Prostate gland (tissue), 2 donors: ENCODE data around the gene SATB1. TPM values are rescaled to one million over a fixed set of nuclear protein-coding genes. Genes with fewer than 3 reads are reported as not detected.

Experiments
- DNase-seq: peaks from one replicate; pipeline ENCODE4 v3.0.0-alpha.2; 2019; ENCODE audit warnings: low spot score
- H3K27ac ChIP-seq, 2 donors: fragments of 200-600 bp; sonication (generic); 2 replicates each; pipeline ENCODE4 v1.5.1; 2017 to 2019
- H3K27me3 ChIP-seq: fragments of 200-600 bp; sonication (generic); replicated peaks from 2 replicates; pipeline ENCODE4 v1.5.1; 2019; ENCODE audit not compliant: insufficient read depth
- H3K36me3 ChIP-seq, 2 donors: fragments of 200-600 bp; sonication (generic); 1 replicate in 1 of 2; 2 replicates in 1 of 2; pipeline versions ENCODE4 v1.5.1 to v1.8.1; 2017 to 2019
- H3K4me1 ChIP-seq: fragments of 200-600 bp; sonication (generic); replicated peaks from 2 replicates; pipeline ENCODE4 v1.5.1; 2019
- H3K4me3 ChIP-seq, 2 donors: fragments of 200-600 bp; sonication (generic); 2 replicates each; pipeline ENCODE4 v1.5.1; 2017 to 2019
- H3K9me3 ChIP-seq: fragments of 200-600 bp; sonication (generic); 2 replicates; pipeline ENCODE4 v1.5.1; 2017
- POLR2A ChIP-seq: fragments of 450-650 bp; IDR thresholded peaks from one replicate; pipeline ENCODE4 v1.6.1; 2016; ENCODE audit warnings: antibody characterized with exemption, mild to moderate bottlenecking
- POLR2AphosphoS5 ChIP-seq: sonication (generic); formaldehyde crosslinking; IDR thresholded peaks from one replicate; pipeline ENCODE4 v1.6.1; 2017; ENCODE audit warnings: antibody characterized with exemption
- WGBS: methylation state at CpG from one replicate; pipeline ENCODE4 v1.1.5; 2018; 5-methylcytosine and 5-hydroxymethylcytosine counted together
- intact Hi-C: fragments of 100-400 bp; cut with DNase I; formaldehyde crosslinking; loops from one replicate; pipeline ENCODE4 v1.14.2; 2022
- total RNA-seq, 2 donors: library from RNA; depleted of rRNA; stranded (reverse); fragments of >200 nt; gene quantifications; one replicate each; pipeline ENCODE4 v1.1.0, GENCODE V29; 2016
- TF ChIP-seq, protein P1 (sequence below), 4 experiments: fragments of 200-600 bp in 2 of 4; fragments of 450-650 bp in 2 of 4; sonication (generic) in 2 of 4; IDR thresholded peaks; 1 replicate in 3 of 4; 2 replicates in 1 of 4; pipeline ENCODE4 v1.5.1; 2016 to 2019; ENCODE audit warnings: antibody characterized with exemption in 4 of 4, mild to moderate bottlenecking in 2 of 4, moderate library complexity in 2 of 4

SATB1 gene
- total RNA-seq, 2 donors from 2014 or later, result 51.7 to 62.2 TPM

DNA sequence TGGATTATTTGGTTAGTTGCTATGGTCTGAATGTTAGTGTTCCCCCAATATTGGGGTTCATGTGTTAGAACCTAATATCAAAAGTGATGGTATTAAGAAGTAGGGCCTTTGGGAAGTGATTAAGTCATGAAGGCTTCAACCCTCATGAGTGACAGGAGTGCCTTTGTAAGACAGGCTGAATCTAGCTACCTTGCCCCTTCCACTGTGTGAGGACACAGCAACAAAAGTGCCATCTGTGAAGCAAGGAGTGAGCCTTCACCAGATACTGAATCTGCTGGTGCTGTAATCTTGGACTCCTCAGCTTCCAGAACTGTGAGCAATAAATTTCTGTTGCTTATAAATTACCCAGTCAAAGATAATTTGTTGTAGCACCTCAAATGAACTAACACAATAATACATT, 22.6 kb upstream of the SATB1 start:
- intact Hi-C loops, result no loop called here

DNA sequence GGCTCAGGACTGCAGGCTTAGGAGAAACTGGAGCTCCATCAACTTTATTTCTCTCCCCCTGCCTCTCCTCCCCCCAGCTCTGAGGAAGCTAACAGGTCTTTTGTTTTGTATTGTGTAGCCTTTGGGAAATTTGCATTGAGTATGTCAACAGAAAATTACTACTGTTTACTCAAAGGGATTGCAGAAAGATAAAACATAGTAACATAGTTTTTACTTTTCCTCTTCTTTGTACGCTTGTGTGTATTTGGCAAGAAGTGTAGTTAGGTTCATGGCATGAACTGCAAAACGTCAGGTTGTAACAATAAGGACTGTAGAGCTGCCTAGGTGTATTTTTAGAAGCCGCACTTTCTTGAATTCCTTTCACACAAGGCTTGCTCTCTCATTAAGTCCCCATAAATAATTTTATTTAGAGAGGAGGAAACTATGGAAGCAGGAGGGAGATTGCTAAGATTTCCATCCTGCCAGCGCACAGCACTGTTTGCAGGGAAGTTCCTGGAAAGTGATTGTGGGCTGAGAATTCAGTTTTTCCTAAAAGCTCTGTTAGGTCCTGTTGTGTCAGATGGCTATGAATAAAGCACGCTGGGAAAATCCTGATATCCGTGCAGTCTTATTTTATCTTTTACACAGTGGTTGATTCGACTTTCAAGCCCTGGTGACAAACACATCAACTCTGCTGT, 21.1 kb upstream of the SATB1 start:
- Histone ChIP-seq H3K36me3 (no peaks in the 10 kb centered on the region), H3K27me3 (no peaks in the 10 kb centered on the region), H3K9me3 (no peaks in the 10 kb centered on the region), H3K27ac (peak overlapping the region in 1 of 2 donors; percentile 37), H3K4me1 (no peaks in the 10 kb centered on the region), H3K4me3 (peak overlapping the region; percentile 42 to 66)
- TF ChIP-seq POLR2A, result no peak
- no peak for TF ChIP-seq POLR2AphosphoS5
- TF ChIP-seq, protein P1, sequence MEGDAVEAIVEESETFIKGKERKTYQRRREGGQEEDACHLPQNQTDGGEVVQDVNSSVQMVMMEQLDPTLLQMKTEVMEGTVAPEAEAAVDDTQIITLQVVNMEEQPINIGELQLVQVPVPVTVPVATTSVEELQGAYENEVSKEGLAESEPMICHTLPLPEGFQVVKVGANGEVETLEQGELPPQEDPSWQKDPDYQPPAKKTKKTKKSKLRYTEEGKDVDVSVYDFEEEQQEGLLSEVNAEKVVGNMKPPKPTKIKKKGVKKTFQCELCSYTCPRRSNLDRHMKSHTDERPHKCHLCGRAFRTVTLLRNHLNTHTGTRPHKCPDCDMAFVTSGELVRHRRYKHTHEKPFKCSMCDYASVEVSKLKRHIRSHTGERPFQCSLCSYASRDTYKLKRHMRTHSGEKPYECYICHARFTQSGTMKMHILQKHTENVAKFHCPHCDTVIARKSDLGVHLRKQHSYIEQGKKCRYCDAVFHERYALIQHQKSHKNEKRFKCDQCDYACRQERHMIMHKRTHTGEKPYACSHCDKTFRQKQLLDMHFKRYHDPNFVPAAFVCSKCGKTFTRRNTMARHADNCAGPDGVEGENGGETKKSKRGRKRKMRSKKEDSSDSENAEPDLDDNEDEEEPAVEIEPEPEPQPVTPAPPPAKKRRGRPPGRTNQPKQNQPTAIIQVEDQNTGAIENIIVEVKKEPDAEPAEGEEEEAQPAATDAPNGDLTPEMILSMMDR (IDR thresholded peaks at IDR 0.05), result no peak
- 10% methylated on average over 7 of the region's 7 CpGs for WGBS
- DNase-seq, result peak; percentile 14
- intact Hi-C loops, result no loop called here

More for the DNA sequence above, 22.6 kb upstream of the SATB1 start:
- Histone ChIP-seq H3K4me1 (no peaks in the 10 kb centered on the region), H3K27me3 (no peaks in the 10 kb centered on the region), H3K27ac (no peak overlapping the region), H3K4me3 (no peak overlapping the region), H3K36me3 (no peaks in the 10 kb centered on the region), H3K9me3 (no peaks in the 10 kb centered on the region)
- TF ChIP-seq, protein P1 (IDR thresholded peaks at IDR 0.05), result no peak
- TF ChIP-seq POLR2AphosphoS5 (no peak), POLR2A (no peak)
- DNase-seq, result no peak

DNA sequence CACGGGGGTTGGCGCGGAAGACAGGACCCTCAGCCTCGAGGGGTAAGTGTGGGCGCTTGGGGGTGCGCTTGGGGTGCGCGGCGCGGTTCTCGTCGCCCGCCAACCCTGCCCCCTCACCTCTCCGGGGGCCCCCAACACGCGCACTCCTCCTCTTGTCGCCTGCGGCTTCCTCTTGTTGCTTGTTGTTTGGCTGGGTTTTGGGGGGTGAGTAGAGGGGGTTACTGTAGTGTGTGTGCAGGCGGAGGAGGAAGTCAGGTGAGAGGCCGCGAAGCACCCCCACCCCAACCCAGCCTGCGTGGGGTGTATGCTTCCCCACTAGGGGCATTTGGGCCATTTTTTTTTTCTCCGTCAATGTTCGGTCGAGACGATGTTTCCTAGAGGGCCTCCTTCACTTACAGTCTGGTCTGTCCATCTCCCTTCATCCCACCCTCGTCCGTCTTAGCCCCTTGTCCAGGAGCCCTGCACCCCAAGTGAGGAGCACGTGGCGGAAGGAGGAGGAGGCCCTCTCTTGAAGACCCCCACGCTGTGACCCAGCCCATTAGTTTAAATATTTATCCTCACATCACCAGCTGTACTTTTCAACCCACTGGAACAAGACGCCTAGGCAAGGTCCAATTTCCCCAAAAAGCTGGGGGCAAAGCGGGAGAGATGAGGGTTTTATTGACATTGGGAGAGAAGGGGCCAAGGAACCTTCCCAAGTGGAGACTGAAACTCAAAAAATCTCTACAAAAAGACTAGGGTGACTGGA, 20.4 kb upstream of the SATB1 start:
- 1% methylated on average over 33 of the region's 33 CpGs for WGBS
- Histone ChIP-seq H3K9me3 (no peaks in the 10 kb centered on the region), H3K4me3 (peak overlapping the region; percentile 42 to 66), H3K36me3 (no peaks in the 10 kb centered on the region), H3K27me3 (no peaks in the 10 kb centered on the region), H3K27ac (peak overlapping the region; percentile 37 to 73), H3K4me1 (no peaks in the 10 kb centered on the region)
- peak; percentile 16 for DNase-seq
- no peak for TF ChIP-seq POLR2AphosphoS5
- TF ChIP-seq, protein P1 (IDR thresholded peaks at IDR 0.05), result peak in 1 of 4 experiments; percentile 4
- intact Hi-C loops, result no loop called here

DNA sequence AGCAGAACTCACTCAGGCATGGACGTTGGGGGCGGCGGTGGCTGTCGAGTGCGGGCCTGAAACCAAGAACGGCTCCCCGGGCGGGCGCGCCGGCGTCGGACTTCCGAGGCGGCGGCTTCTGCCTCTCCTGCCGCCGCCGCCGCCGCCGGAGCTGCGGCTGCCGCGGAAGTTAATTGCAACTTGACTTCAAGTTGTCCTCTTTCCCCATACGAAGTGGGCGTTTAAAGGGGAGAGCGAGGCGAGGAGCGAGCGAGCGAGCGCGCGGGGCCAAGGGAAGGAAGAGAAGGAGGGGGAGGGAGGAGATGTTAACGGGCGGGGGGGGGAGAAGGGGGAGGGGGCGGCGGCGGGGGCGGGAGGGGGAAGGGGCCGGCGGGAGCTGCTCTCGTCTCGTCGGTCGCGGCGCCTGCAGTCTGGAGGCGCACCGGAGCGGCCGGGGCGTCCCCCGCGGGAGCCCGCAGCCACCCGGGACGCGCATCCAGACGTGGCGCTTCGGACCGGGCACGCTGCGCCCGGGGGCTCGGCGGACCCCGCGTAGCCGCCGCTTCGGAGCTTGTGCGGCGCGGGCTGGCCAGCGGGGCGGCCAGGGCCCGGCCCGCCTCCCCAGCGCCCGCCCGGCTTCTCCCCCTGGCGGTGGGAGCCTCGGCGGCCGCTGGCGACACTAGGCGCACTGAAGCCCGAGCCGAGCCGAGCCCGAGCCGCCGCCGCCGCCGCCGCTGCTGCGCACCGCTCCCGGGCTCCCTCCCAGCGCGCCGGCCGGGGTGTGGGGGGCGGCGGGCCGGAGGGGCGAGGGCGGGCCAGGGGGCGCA, 19.7 kb upstream of the SATB1 start:
- H3K27ac ChIP-seq, result peak overlapping the region; percentile 68 to 73
- TF ChIP-seq, protein P1 (IDR thresholded peaks at IDR 0.05), result peak in 3 of 4 experiments; percentile 36 to 68 (median 41)
- no peak for TF ChIP-seq POLR2AphosphoS5
- no peaks in the 10 kb centered on the region for H3K27me3 ChIP-seq
- no peaks in the 10 kb centered on the region for H3K36me3 ChIP-seq
- no peaks in the 10 kb centered on the region for H3K4me1 ChIP-seq
- no peaks in the 10 kb centered on the region for H3K9me3 ChIP-seq
- under 1% methylated on average over 59 of the region's 113 CpGs for WGBS
- H3K4me3 ChIP-seq, result peak overlapping the region; percentile 42 to 66
- peak; percentile 60 for DNase-seq
- intact Hi-C loops, result no loop called here
